Stimulated activated CD4-positive, alpha-beta T cell treated with anti-CD3 and anti-CD28 coated beads, Interleukin-4, amount 100 ng/mL, for 24 hours (primary cell): ENCODE measurements around the gene DEPDC1.
"Not testable (repeated sequence)": the region's sequence is repeated elsewhere in the genome, so short reads cannot be mapped to it uniquely, and the experiment has no call there.

Experiments used
- DNase-seq: peaks from one replicate; pipeline ENCODE4 v3.0.0-alpha.2; 2020

Gene DEPDC1

GRCh38 chr1:68476626-68477025 is 20.3 kb downstream of the DEPDC1 start:
- DNase-seq, result not testable (repeated sequence)

- no peak for DNase-seq
Measured at GRCh38 chr1:68473060-68473459, 23.8 kb downstream of the DEPDC1 start.

DNA sequence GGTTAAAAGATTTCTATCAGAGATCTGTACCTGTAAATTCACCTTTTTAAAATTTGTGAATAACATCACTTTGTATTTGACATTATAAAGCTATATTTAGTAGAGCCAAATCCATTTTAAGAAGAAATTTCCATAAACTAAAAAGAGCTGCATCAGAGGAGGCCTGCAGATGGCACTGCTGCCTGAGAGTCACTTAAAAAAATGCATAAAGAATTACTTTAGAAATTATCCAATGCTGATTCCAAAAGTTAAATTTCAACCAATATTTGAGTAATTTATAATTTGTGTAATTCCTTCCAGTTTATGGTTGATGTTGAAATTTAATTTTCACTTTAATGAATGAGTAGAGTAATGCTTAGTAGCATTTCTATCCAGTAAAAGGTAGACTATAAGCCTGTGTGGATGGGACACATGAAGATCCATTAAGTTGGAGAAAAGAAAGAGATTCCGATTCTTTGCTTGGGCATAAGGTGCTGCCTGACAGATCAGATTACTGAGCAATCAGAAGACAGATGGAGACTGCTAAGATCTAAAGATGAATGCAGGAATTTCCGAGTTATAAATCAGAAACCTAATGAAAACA is 26.4 kb downstream of the DEPDC1 start:
- no peak for DNase-seq

DNA sequence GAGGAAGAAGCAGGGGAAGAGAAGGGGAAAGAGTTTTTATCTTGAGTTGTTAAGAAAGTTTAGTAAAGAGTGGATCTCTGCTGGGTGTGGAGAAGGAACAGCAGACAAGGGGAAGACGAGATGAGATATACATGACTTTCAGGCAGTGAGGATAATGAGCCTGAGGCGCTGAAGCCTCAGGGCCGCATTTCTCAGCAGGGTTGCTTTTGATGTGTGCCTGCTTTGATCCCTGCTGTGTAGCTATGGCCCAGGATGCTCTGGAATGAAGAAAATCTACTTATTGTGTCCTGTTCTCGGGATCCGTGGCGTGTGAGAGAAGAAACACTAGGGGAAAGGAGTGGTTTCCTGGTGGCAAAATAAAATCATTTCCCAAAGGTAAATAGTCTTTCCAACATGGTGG is 32.0 kb downstream of the DEPDC1 start:
- no peak for DNase-seq

- no peak for DNase-seq
Measured at GRCh38 chr1:68460935-68461334, 35.9 kb downstream of the DEPDC1 start.

- no peak for DNase-seq
Measured at GRCh38 chr1:68459796-68460195, 37.1 kb downstream of the DEPDC1 start.

DNA sequence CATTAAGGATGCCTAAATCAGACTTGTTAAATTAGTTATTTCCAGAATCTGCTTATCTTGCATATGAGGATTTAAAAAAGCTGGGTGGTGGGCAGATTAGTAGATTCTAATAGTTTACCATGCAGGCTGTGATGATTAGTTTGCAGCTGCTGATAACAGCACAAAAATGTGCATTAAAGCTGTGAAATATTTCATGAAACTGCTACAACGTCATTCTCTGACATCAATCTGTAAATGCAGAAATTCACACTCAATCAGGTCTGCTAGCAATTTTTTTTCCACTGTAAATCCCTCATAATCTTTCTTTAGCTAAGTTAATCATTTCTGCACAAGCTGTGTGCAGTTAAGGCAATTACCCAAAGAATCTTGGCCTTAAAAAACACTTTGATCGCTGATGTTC is 37.8 kb downstream of the DEPDC1 start:
- no peak for DNase-seq

- DNase-seq, result no peak
Measured at GRCh38 chr1:68456202-68456601, 40.7 kb downstream of the DEPDC1 start.

GRCh38 chr1:68454534-68454933 is 42.3 kb downstream of the DEPDC1 start:
- DNase-seq, result no peak

DNA sequence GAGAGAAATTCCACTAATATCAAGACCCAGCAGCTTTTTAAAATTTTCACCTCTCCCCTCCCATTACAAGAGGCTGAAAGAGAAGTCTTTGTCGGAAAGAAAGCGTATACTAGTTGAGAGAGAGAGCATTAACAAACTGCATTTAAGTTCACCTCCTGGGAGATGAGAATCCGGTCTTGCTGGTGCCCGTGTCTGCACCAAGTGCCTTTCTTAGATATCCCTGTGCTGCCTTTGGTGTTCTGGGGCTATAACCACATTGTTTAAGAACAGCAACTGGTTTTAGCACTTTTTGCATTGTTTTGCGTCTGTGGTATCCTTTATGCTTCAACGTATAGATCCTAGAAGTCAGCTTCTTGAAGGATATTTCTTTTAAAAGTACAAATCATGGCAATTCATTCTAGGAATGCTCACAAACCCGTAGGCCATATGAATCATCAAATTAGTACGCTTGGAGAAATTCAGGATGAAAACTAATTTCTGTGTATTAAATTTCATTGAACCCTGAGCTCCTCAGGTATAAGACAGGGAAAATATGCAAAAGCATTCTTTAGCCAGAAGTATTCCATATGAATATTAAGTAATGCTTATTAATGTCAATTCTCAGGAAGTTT is 43.7 kb downstream of the DEPDC1 start:
- no peak for DNase-seq

GRCh38 chr1:68449901-68450300 is 47.0 kb downstream of the DEPDC1 start, which contains the start of gene RPE65:
Gene RPE65 (minus strand): TSS chr1:68449954. CDS start chr1:68449905, 49 bp downstream.
- no peak for DNase-seq

DNA sequence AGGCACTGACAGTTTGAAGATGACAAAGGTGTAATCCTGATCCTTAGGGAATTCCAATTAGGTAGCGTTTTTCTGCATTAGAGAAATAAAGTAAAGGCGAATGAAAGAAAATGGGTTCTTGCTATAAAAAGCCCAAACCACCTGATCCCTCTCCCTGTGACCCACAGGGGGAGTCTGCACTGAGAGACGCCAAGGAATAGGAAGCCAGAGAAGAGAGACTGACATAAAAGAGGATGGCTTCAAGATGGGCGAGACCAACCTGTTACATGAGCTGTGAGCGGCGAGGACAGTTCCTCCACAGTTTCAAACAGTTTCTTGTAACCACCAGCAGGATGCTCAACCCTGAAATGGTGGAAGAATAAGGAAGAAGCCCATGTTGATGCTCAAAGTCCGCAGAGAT is 48.5 kb downstream of the DEPDC1 start:
- DNase-seq, result no peak

DNA sequence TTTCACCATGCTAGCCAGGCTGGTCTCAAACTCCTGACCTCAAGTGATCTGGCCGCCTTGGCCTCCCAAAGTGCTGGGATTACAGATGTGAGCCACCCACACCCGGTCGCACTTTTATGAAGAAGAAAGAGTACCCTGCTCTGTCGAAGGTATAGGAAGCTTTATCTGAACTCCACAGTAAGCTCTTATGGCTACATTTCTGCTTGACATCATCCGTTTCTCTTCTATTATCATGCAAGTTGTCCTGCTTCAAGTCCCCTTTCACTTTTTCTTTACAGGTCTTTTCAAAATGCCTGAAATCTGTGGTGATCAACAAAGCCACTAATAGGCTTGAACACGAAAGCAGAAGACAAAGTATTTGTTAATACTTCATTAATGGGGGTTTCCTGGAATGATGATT is 51.2 kb downstream of the DEPDC1 start:
- DNase-seq, result no peak

DNA sequence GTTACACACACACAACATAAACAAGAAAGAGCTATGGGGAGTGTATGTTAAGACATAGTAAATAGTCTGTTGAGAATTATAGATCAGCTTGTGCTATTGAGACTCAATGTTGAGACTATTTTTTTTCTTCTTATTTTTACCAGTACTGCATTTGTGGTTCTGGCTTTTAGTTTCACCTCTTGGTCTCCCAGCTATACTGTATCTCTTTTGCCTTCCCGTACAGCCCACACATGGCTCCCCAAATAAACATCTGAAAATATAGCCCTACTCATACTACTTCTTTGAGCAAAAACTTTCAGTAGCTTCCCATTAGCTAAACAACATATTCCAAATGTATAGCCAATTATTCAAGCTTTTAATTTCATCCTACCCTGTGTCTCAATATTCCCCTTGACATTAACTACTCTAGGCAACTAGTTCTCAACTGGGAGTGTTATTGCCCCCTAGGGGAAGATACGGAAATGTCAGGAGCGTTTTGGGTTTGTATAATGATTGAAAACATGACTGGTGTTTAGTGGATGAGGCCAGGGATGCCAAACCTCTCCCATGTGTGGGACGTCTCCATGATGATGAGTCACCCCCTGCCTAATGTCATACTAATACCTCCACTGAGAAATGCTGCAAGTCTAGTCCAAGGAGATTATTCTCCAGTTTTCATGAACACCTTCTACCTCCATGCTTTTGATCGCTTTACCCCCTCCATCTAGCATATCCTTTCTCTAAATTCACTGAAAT is 53.9 kb downstream of the DEPDC1 start:
- no peak for DNase-seq

DNA sequence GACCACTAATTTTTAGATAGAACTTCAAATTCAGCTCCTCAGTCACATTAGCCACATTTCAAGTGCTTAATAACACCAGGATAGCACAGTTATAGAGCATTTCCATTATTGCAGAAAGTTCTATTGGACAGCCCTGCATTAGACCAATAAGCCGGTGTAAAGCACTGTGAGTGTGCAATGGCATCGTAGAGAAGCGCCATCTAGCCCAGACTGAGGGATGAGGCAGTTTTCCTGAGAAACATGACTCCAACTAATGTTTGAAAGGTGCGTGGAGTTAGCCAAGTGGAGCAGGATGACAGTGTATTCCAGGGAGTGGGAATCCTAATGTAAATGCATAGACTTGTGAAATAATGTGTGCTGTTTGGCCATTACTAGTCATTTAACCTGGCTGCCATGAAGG is 54.9 kb downstream of the DEPDC1 start:
- DNase-seq, result no peak

DNA sequence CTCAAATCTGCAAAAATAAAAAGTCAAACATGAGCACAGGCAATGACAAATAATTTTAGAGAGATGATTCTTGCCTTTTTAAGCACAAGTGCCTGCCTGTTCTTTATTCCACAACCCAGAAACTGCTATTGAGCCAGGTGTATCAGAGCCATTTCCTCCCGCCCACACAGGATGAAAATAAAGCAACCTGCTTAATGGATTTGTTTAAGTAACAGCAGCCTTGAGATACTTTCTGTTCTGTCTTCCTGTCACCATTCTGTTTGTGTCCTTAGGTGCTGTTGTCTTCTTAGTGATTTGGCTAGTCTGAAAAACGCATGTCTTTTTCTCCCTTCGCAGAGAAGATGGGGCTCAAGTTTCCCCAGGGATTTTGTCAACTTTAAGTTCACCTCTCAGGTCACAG is 58.6 kb downstream of the DEPDC1 start:
- no peak for DNase-seq

DNA sequence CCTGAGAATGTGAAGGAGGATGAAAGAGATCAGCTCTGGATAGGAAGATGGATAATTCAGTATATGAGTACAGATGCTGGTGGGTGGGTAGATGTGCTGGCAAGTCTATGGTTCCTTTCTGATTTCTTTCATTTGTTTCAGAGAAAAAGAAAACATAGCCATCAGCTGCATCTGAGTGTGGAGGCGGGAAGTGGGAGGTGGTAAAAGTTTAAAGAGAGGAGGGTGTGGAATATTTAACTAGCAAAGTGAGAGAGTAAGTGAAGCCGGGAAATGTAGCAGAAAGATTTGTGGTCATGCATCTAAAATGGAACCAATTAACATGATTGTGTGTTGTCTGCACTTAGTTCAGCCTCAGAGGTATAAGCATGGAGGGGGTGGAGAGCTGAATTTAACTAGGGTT is 63.5 kb downstream of the DEPDC1 start:
- no peak for DNase-seq

DNA sequence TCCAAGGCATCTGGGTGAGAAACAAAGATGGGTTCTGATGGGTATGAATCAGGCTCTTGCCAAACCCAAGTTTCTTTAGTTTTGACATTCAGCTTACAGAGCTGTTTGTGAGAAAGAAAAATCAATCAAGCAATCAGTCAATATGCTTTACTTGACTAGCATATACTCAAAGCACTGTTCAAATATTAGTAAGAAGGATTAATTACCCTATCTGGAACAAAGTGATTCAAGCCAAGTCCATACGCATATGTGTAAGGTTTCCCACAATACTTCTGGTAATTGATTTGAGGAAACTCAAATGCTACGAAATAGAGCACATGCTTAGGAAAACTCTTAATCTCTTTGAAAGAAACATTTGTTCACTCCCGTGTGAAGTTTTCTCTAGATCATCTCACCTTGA is 65.8 kb downstream of the DEPDC1 start:
- DNase-seq, result no peak

- DNase-seq, result no peak
Measured at GRCh38 chr1:68429233-68429808, 67.6 kb downstream of the DEPDC1 start.

DNA sequence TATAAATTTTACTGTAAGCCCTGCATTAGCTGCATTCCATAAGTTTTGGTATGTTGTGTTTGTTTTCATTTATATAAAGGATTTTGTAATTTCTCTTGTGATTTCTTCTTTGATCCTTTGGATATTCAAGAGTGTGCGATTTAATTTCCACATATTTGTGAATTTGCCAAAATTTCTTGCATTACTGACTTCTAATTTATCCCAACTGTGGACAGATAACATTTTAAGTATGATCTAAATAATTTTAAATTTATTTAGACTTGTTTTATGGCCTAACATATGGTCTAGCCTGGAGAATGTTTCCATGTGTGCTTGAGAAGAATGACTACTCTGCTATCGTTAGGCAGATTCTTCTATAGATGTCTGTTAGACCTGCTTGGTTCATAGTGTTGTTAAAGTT is 70.3 kb downstream of the DEPDC1 start:
- DNase-seq, result no peak
